Measurements from ENCODE around the gene HID1.

HID1 gene

GRCh38 chr17:74964988-74965622 is 7.5 kb downstream of the HID1 start:
- no peak for DNase-seq

GRCh38 chr17:74964246-74964761 is 8.3 kb downstream of the HID1 start:
- DNase-seq, result no peak

- DNase-seq, result no peak
Observed at GRCh38 chr17:74963656-74964055, 8.9 kb downstream of the HID1 start.

GRCh38 chr17:74962622-74963394 is 9.8 kb downstream of the HID1 start:
- DNase-seq, result no peak

- DNase-seq, result peak; percentile 84
Observed at GRCh38 chr17:74961657-74962350, 10.8 kb downstream of the HID1 start.

- peak; percentile 59 for DNase-seq
Observed at GRCh38 chr17:74960570-74961342, 11.8 kb downstream of the HID1 start.

- DNase-seq, result no peak
Observed at GRCh38 chr17:74959826-74960515, 12.6 kb downstream of the HID1 start.

GRCh38 chr17:74957935-74958740 is 14.4 kb downstream of the HID1 start:
- peak; percentile 76 for DNase-seq

GRCh38 chr17:74956093-74956492 is 16.5 kb downstream of the HID1 start:
- DNase-seq, result no peak

GRCh38 chr17:74954665-74955421 is 17.7 kb downstream of the HID1 start:
- no peak for DNase-seq

- DNase-seq, result no peak
Observed at GRCh38 chr17:74954115-74954514, 18.4 kb downstream of the HID1 start.

- DNase-seq, result no peak
Observed at GRCh38 chr17:74953134-74953687, 19.3 kb downstream of the HID1 start.

- no peak for DNase-seq
Observed at GRCh38 chr17:74952431-74953133, 20.0 kb downstream of the HID1 start.

- no peak for DNase-seq
Observed at GRCh38 chr17:74951680-74952421, 20.7 kb downstream of the HID1 start.

- DNase-seq, result no peak
Observed at GRCh38 chr17:74951065-74951464, 21.5 kb downstream of the HID1 start.

GRCh38 chr17:74950207-74950606 is 22.4 kb downstream of the HID1 start:
- DNase-seq, result no peak

- DNase-seq, result no peak
Observed at GRCh38 chr17:74949455-74950115, 23.0 kb downstream of the HID1 start.

- no peak for DNase-seq
Observed at GRCh38 chr17:74947041-74947754, 25.4 kb downstream of the HID1 start.
